Keratinocyte (primary cell): ENCODE results near the gene CRYGC.
"Not testable (repeated sequence)": the region's sequence is repeated elsewhere in the genome, so short reads cannot be mapped to it uniquely, and the experiment has no call there.

Experiments used
- EZH2 ChIP-seq: IDR thresholded peaks from one replicate; pipeline ENCODE4 v1.6.1; 2012; ENCODE audit warnings: inconsistent platforms, mild to moderate bottlenecking, low read length, moderate library complexity
- TF ChIP-seq, protein P1 (sequence below), 3 experiments: IDR thresholded peaks in 1 of 3; conservative IDR thresholded peaks in 1 of 3; optimal IDR thresholded peaks in 1 of 3; 2 replicates in 2 of 3; 3 replicates in 1 of 3; pipeline versions ENCODE3 to v1.5.1; 2011; ENCODE audit warnings: low read length in 3 of 3, mild to moderate bottlenecking in 3 of 3, moderate library complexity in 2 of 3, control low read depth in 1 of 3, inconsistent platforms in 1 of 3; ENCODE audit not compliant: insufficient read depth in 2 of 3; ENCODE audit errors: extremely low read depth in 1 of 3

DNA sequence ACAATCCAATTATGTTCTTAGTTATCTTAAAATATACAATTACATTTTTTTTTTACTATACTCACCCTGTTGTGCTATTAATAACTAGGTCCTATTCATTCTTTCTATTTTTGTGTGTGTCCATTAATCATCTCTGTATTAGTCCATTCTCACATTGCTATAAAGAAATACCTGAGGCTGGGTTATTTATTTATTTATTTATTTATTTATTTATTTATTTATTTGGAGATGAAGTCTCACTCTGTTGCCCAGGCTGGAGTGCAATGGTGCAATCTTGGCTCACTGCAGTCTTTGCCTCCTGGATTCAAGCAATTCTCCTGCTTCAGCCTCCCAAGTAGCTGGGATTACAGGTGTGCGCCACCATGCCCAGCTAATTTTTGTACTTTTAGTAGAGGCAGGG, 30.9 kb downstream of the CRYGC start:
- TF ChIP-seq, protein P1, sequence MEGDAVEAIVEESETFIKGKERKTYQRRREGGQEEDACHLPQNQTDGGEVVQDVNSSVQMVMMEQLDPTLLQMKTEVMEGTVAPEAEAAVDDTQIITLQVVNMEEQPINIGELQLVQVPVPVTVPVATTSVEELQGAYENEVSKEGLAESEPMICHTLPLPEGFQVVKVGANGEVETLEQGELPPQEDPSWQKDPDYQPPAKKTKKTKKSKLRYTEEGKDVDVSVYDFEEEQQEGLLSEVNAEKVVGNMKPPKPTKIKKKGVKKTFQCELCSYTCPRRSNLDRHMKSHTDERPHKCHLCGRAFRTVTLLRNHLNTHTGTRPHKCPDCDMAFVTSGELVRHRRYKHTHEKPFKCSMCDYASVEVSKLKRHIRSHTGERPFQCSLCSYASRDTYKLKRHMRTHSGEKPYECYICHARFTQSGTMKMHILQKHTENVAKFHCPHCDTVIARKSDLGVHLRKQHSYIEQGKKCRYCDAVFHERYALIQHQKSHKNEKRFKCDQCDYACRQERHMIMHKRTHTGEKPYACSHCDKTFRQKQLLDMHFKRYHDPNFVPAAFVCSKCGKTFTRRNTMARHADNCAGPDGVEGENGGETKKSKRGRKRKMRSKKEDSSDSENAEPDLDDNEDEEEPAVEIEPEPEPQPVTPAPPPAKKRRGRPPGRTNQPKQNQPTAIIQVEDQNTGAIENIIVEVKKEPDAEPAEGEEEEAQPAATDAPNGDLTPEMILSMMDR (optimal IDR thresholded peaks at IDR 0.05 in 1 of 3, IDR thresholded peaks at IDR 0.05 in 1 of 3, conservative IDR thresholded peaks at IDR 0.05 in 1 of 3; ENCODE audit: extremely low read depth in 1 of 3, insufficient read depth in 2 of 3, low read length in 3 of 3), result not testable (repeated sequence)
- not testable (repeated sequence) for TF ChIP-seq EZH2
